ENCODE data around the gene GPR108. TPM values are rescaled to one million over a fixed set of nuclear protein-coding genes. Genes with fewer than 3 reads are reported as not detected.

GPR108 gene
- total RNA-seq, 2 experiments from 2014 or later: 34.5 to 36.6 TPM

GRCh38 chr19:6723738-6724137 lies 13.6 kb downstream of the GPR108 start:
- Mint-ChIP-seq H3K36me3 (ENCODE audit: low read depth) (no peaks in the 10 kb centered on the region), H3K27me3 (no peaks in the 10 kb centered on the region), H3K4me3 (no peak overlapping the region), H3K9me3 (no peaks in the 10 kb centered on the region), H3K27ac (no peak overlapping the region), H3K4me1 (ENCODE audit: low read depth) (peaks cover 4% of the 10 kb centered on the region)
- Histone ChIP-seq H3K27me3 (ENCODE audit: control insufficient read depth in 1 of 2, insufficient read depth in 2 of 2, low read length in 2 of 2) (no peaks in the 10 kb centered on the region), H3K27ac (ENCODE audit: low read depth in 1 of 2, low read length in 2 of 2) (no peak overlapping the region), H3K4me1 (ENCODE audit: insufficient read depth, low read length) (peaks cover 16% of the 10 kb centered on the region), H3K36me3 (ENCODE audit: insufficient read depth, low read length) (no peaks in the 10 kb centered on the region), H3K9me3 (ENCODE audit: control insufficient read depth in 1 of 2, insufficient read depth in 1 of 2, low read length in 2 of 2) (no peaks in the 10 kb centered on the region), H3K4me3 (ENCODE audit: low read length) (no peak overlapping the region)
- ChIA-PET CTCF (no interaction called here), POLR2A (no interaction called here)
- DNase-seq (peak in 2 of 14 experiments; percentile 30 to 39), ATAC-seq (ENCODE audit: poor library complexity) (no peak)
- no peak for TF ChIP-seq CTCF (IDR thresholded peaks at IDR 0.05)
- intact Hi-C loops (cut with DNase I, micrococcal nuclease): loop anchor here in 1 of 2 experiments (5.0 kb wide), 1 partner anchor 76 kb away; no protein-coding TSS in a partner anchor

DNA sequence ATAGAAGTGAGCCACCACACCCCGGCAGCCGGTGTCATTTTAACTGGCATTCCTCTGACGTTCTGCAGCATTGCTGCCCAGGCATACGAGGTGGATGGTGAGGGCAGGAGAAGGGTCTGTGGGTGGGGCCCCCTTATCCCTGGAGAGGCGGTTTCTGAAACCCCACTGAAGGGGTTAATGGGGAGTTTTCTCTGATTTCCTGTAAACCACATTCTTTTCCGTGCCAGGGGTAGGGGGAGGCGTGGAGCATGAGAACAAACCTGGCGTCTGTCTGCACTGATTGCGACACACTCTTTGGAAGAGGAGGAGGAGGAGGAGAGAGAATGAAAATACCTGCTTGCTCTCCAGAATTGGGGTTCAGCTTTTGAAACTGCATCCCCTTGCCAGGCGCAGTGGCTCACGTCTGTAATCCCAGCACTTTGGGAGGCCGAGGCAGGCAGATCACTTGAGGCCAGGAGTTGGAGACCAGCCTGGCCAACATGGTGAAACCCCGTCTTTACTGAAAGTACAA lies 14.2 kb downstream of the GPR108 start:
- ChIA-PET POLR2A (no interaction called here), CTCF (no interaction called here)
- Histone ChIP-seq H3K27me3 (ENCODE audit: control insufficient read depth in 1 of 2, insufficient read depth in 2 of 2, low read length in 2 of 2) (no peaks in the 10 kb centered on the region), H3K9me3 (ENCODE audit: control insufficient read depth in 1 of 2, insufficient read depth in 1 of 2, low read length in 2 of 2) (no peaks in the 10 kb centered on the region), H3K4me1 (ENCODE audit: insufficient read depth, low read length) (peaks cover 14% of the 10 kb centered on the region), H3K4me3 (ENCODE audit: low read length) (no peak overlapping the region), H3K27ac (ENCODE audit: low read depth in 1 of 2, low read length in 2 of 2) (no peak overlapping the region), H3K36me3 (ENCODE audit: insufficient read depth, low read length) (no peaks in the 10 kb centered on the region)
- no peaks in the 10 kb centered on the region for H3K36me3 Mint-ChIP-seq (ENCODE audit: low read depth)
- no peak for ATAC-seq (ENCODE audit: poor library complexity)
- no peak overlapping the region for H3K4me3 Mint-ChIP-seq
- no peak overlapping the region for H3K27ac Mint-ChIP-seq
- TF ChIP-seq CTCF (IDR thresholded peaks at IDR 0.05): no peak
- H3K27me3 Mint-ChIP-seq: no peaks in the 10 kb centered on the region
- no peaks in the 10 kb centered on the region for H3K9me3 Mint-ChIP-seq
- H3K4me1 Mint-ChIP-seq (ENCODE audit: low read depth): peaks cover 4% of the 10 kb centered on the region
- intact Hi-C loops (cut with DNase I, micrococcal nuclease): loop anchor here in 1 of 2 experiments (5.0 kb wide), 1 partner anchor 76 kb away; no protein-coding TSS in a partner anchor
- DNase-seq: no peak

DNA sequence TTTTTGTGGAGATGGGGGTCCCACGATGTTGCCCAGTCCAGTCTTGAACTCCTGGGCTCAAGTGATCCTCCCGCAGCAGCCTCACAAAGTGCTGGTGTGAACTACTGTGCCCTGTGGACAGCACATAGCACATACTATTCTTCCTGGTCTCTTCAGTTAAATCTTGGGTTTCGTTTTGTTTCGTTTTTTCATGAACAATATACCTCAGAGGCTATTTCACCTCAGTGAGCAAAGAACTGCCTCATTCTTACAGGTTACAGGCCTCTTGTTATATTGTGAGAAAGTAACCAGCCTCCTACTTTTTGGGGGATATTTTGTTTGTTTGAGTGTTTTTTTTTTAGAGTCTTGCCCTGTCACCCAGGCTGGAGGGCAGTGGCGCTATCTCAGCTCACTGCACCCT lies 15.6 kb downstream of the GPR108 start:
- Histone ChIP-seq H3K9me3 (ENCODE audit: control insufficient read depth in 1 of 2, insufficient read depth in 1 of 2, low read length in 2 of 2) (no peaks in the 10 kb centered on the region), H3K4me3 (ENCODE audit: low read length) (no peak overlapping the region), H3K27me3 (ENCODE audit: control insufficient read depth in 1 of 2, insufficient read depth in 2 of 2, low read length in 2 of 2) (no peaks in the 10 kb centered on the region), H3K36me3 (ENCODE audit: insufficient read depth, low read length) (no peaks in the 10 kb centered on the region), H3K27ac (ENCODE audit: low read depth in 1 of 2, low read length in 2 of 2) (no peak overlapping the region), H3K4me1 (ENCODE audit: insufficient read depth, low read length) (peaks cover 14% of the 10 kb centered on the region)
- Mint-ChIP-seq H3K9me3 (no peaks in the 10 kb centered on the region), H3K27me3 (peaks cover under 1% of the 10 kb centered on the region), H3K4me3 (no peak overlapping the region), H3K36me3 (ENCODE audit: low read depth) (no peaks in the 10 kb centered on the region), H3K27ac (no peak overlapping the region), H3K4me1 (ENCODE audit: low read depth) (peaks cover 5% of the 10 kb centered on the region)
- ChIA-PET POLR2A (no interaction called here), CTCF (no interaction called here)
- no peak for ATAC-seq (ENCODE audit: poor library complexity)
- TF ChIP-seq CTCF (IDR thresholded peaks at IDR 0.05): no peak
- intact Hi-C loops (cut with DNase I, micrococcal nuclease): loop anchor here in 1 of 2 experiments (5.0 kb wide), 1 partner anchor 74 kb away; no protein-coding TSS in a partner anchor
- no peak for DNase-seq

All from CD4-positive, alpha-beta T cell (primary cell).